Suprapubic skin (tissue), 4 donors: ENCODE data around the gene KDM6A.

Experiments used
- CTCF ChIP-seq, 2 donors: fragments of 200-600 bp in 1 of 2; fragments of 450-650 bp in 1 of 2; sonication (generic) in 1 of 2; IDR thresholded peaks; one replicate each; pipeline ENCODE4 v1.5.1; 2016 to 2019; ENCODE audit warnings: antibody characterized with exemption in 2 of 2, mild to moderate bottlenecking in 1 of 2, moderate library complexity in 1 of 2
- POLR2A ChIP-seq, 2 donors: fragments of 450-650 bp; IDR thresholded peaks; one replicate each; pipeline ENCODE4 v1.6.1; 2017; ENCODE audit warnings: antibody characterized with exemption in 2 of 2, mild to moderate bottlenecking in 2 of 2, moderate library complexity in 2 of 2
- POLR2AphosphoS5 ChIP-seq, 3 donors: sonication (generic); formaldehyde crosslinking; IDR thresholded peaks; one replicate each; pipeline ENCODE4 v1.6.1; 2017; ENCODE audit warnings: antibody characterized with exemption in 3 of 3

DNA sequence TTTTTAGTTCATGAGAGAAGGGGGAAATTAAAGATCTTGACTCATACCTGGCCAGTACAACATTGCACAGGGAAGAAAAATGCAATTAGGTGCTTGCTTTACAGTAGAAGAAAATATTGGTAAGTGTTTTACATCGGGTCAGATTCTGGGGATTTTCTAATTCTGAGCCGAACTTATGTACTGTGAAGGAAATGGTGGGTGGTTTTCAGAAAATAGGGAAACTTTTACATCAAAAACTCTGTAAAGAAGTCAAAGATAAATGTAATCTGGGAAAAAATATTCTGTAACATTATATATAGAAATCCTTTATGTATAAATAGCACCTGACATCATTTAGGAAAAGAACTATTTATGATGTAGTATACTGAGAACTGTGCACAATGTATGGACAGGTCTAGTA, 75.4 kb downstream of the KDM6A start:
- no peak for TF ChIP-seq CTCF (IDR thresholded peaks at IDR 0.05)
- TF ChIP-seq POLR2A (IDR thresholded peaks at IDR 0.05) = no peak
- no peak for TF ChIP-seq POLR2AphosphoS5 (IDR thresholded peaks at IDR 0.05)
